WTC11 (cell line): Measurements from ENCODE around the gene ZNF417. TPM values are rescaled to one million over a fixed set of nuclear protein-coding genes. Genes with fewer than 3 reads are reported as not detected.
"Not testable (repeated sequence)": the region's sequence is repeated elsewhere in the genome, so short reads cannot be mapped to it uniquely, and the experiment has no call there.

Experiments
- ATAC-seq: fragments of 200-7000 bp; cut with Tn5 transposase; 2 replicates; pipeline ENCODE4 v1.10.0; 2021; ENCODE audit warnings: mild to moderate bottlenecking, moderate library complexity
- Bru-seq: library from RNA; stranded (reverse); fragments of 400-500 nt; gene quantifications from one replicate; lab custom pipeline; 2021; lab: Mats Ljungman, UMichigan
- CTCF ChIA-PET: fragments of 300-600 bp; sonication (Branson Sonifier 250); formaldehyde crosslinking; loops from one replicate; lab custom pipeline; 2021; ENCODE audit warnings: antibody characterized with exemption; lab: Charles Lee
- POLR2A ChIA-PET: fragments of 350-600 bp; sonication (Branson Sonifier 250); formaldehyde crosslinking; loops from one replicate; lab custom pipeline; 2021; ENCODE audit warnings: antibody characterized with exemption; lab: Charles Lee
- DNase-seq: peaks from one replicate; pipeline ENCODE4 v3.0.0; 2021; ENCODE audit warnings: low spot score
- H3K27ac Mint-ChIP-seq: 2 replicates; pipeline ENCODE4 v1.8.0; 2021; ENCODE audit warnings: mixed read lengths
- H3K27me3 Mint-ChIP-seq: 2 replicates; pipeline ENCODE4 v1.8.0; 2021; ENCODE audit warnings: low read depth, mild to moderate bottlenecking, moderate library complexity, mixed read lengths
- H3K36me3 Mint-ChIP-seq: 2 replicates; pipeline ENCODE4 v1.8.0; 2021; ENCODE audit warnings: mixed read lengths
- H3K4me1 Mint-ChIP-seq: 2 replicates; pipeline ENCODE4 v1.8.0; 2022; ENCODE audit warnings: mixed read lengths
- H3K4me3 Mint-ChIP-seq: 2 replicates; pipeline ENCODE4 v1.8.0; 2021; ENCODE audit warnings: mild to moderate bottlenecking, moderate library complexity, mixed read lengths
- H3K9me3 Mint-ChIP-seq: 2 replicates; pipeline ENCODE4 v1.8.0; 2021; ENCODE audit warnings: mixed read lengths
- ARID4B ChIP-seq: sonication (generic); formaldehyde crosslinking; IDR thresholded peaks from 2 replicates; pipeline ENCODE4 v1.8.0; 2023; ENCODE audit warnings: missing genetic modification reagents, mild to moderate bottlenecking, borderline replicate concordance
- CREM ChIP-seq: sonication (generic); formaldehyde crosslinking; IDR thresholded peaks from 2 replicates; pipeline ENCODE4 v1.8.1; 2022; ENCODE audit warnings: mild to moderate bottlenecking, missing genetic modification reagents, moderate library complexity
- E2F4 ChIP-seq: sonication (generic); formaldehyde crosslinking; IDR thresholded peaks from 2 replicates; pipeline ENCODE4 v1.8.1; 2022; ENCODE audit warnings: low read depth, mild to moderate bottlenecking, moderate library complexity, missing genetic modification reagents, borderline replicate concordance
- E2F5 ChIP-seq: sonication (generic); formaldehyde crosslinking; IDR thresholded peaks from 2 replicates; pipeline ENCODE4 v1.8.1; 2022; ENCODE audit warnings: mild to moderate bottlenecking, moderate library complexity, missing genetic modification reagents
- ERG ChIP-seq: fragments of 250-450 bp; sonication (Bioruptor Pico); IDR thresholded peaks from 2 replicates; pipeline ENCODE4 v1.8.0; 2021; ENCODE audit warnings: mild to moderate bottlenecking
- ETV6 ChIP-seq: sonication (generic); formaldehyde crosslinking; IDR thresholded peaks from 2 replicates; pipeline ENCODE4 v1.8.1; 2022; ENCODE audit warnings: mild to moderate bottlenecking, missing genetic modification reagents
- FOXK1 ChIP-seq: sonication (generic); formaldehyde crosslinking; IDR thresholded peaks from 2 replicates; pipeline ENCODE4 v1.8.0; 2022; ENCODE audit warnings: mild to moderate bottlenecking, moderate library complexity, missing genetic modification reagents
- GABPB1 ChIP-seq: sonication (generic); formaldehyde crosslinking; IDR thresholded peaks from 2 replicates; pipeline ENCODE4 v1.8.1; 2023; ENCODE audit warnings: mild to moderate bottlenecking, missing genetic modification reagents
- HMGXB4 ChIP-seq: sonication (generic); formaldehyde crosslinking; IDR thresholded peaks from 2 replicates; pipeline ENCODE4 v1.8.1; 2023; ENCODE audit warnings: mild to moderate bottlenecking, moderate library complexity, missing genetic modification reagents
- MAX ChIP-seq: sonication (generic); formaldehyde crosslinking; IDR thresholded peaks from 2 replicates; pipeline ENCODE4 v1.8.0; 2022; ENCODE audit warnings: mild to moderate bottlenecking, missing genetic modification reagents
- NFYB ChIP-seq: sonication (generic); formaldehyde crosslinking; conservative IDR thresholded peaks from 2 replicates; pipeline ENCODE4 v1.8.0; 2022; ENCODE audit warnings: low read depth, missing genetic modification reagents
- PRRX2 ChIP-seq: fragments of 250-450 bp; sonication (Bioruptor Pico); IDR thresholded peaks from 2 replicates; pipeline ENCODE4 v1.8.0; 2021; ENCODE audit warnings: mild to moderate bottlenecking
- SP1 ChIP-seq: sonication (generic); formaldehyde crosslinking; conservative IDR thresholded peaks from 2 replicates; pipeline ENCODE4 v1.8.1; 2022; ENCODE audit warnings: missing genetic modification reagents
- TEAD1 ChIP-seq: sonication (generic); formaldehyde crosslinking; IDR thresholded peaks from 2 replicates; pipeline ENCODE4 v1.8.0; 2022; ENCODE audit warnings: mild to moderate bottlenecking, missing genetic modification reagents
- USF1 ChIP-seq: sonication (generic); formaldehyde crosslinking; IDR thresholded peaks from 2 replicates; pipeline ENCODE4 v1.8.0; 2022; ENCODE audit warnings: mild to moderate bottlenecking, missing genetic modification reagents
- USF2 ChIP-seq: sonication (generic); formaldehyde crosslinking; IDR thresholded peaks from 2 replicates; pipeline ENCODE4 v1.8.1; 2023; ENCODE audit warnings: mild to moderate bottlenecking, missing genetic modification reagents, moderate library complexity
- long read RNA-seq, 3 experiments: library from RNA in 1 of 3; library from capped mRNA in 1 of 3; library from polyadenylated mRNA in 1 of 3; unstranded in 2 of 3; stranded (forward) in 1 of 3; transcript quantifications; one replicate each; pipeline ENCODE4 v2.0.0, GENCODE V29; 2021
- total RNA-seq: library from RNA; stranded (reverse); gene quantifications from 3 replicates; pipeline ENCODE4 v1.2.3, GENCODE V29; 2021

ZNF417 gene
- total RNA-seq (21.4 to 22.6 TPM (median 21.5 TPM) in 3 replicates), Bru-seq, nascent RNA (percentile 93 among the genes with signal in this experiment)
- long read RNA-seq, experiment 1, partial matches to known transcripts, result 0 of 7 reads
- long read RNA-seq, experiment 1, other reads (novel, unspliced or antisense), result 1 of 7 reads
- long read RNA-seq, experiment 2, partial matches to known transcripts, result 0 of 4 reads
- long read RNA-seq, experiment 2, other reads (novel, unspliced or antisense), result 4 of 4 reads
- long read RNA-seq, experiment 3, partial matches to known transcripts, result 0 of 1 reads
- long read RNA-seq, experiment 3, other reads (novel, unspliced or antisense), result 1 of 1 reads

- Mint-ChIP-seq H3K4me1 (peaks cover 15% of the 10 kb centered on the region), H3K27ac (peak within 1 kb of the TSS; percentile 91), H3K36me3 (peaks cover 41% of the 10 kb centered on the region), H3K4me3 (peak within 1 kb of the TSS; percentile 93)
- DNase-seq (peak; percentile 93), ATAC-seq (peak; percentile 96)
- H3K9me3 Mint-ChIP-seq, H3K27me3 Mint-ChIP-seq: not testable (repeated sequence)
- TF ChIP-seq NFYB (CRISPR knock-in tag), result peak; percentile 75
- TF ChIP-seq SP1 (CRISPR knock-in tag), result peak; percentile 65; the same call in 1 of the 2 replicates
- peak; percentile 66 for TF ChIP-seq USF2 (CRISPR knock-in tag)
- 0 out of 2 replicates have a peak, but pooled peaks have one; percentile 17 for TF ChIP-seq ARID4B (CRISPR knock-in tag)
- 0 out of 2 replicates have a peak, but pooled peaks have one; percentile 52 for TF ChIP-seq ETV6 (CRISPR knock-in tag)
- peak; percentile 63; the same call in 1 of the 2 replicates for TF ChIP-seq E2F4 (CRISPR knock-in tag)
- peak; percentile 74 for TF ChIP-seq MAX
- peak; percentile 71; the same call in 1 of the 2 replicates for TF ChIP-seq TEAD1
- peak; percentile 86 for TF ChIP-seq FOXK1 (CRISPR knock-in tag)
- TF ChIP-seq PRRX2, result peak; percentile 89
- 0 out of 2 replicates have a peak, but pooled peaks have one; percentile 82 for TF ChIP-seq ERG
- TF ChIP-seq USF1 (CRISPR knock-in tag), result peak; percentile 55
- peak; percentile 97 for TF ChIP-seq E2F5 (CRISPR knock-in tag)
- peak; percentile 58; the same call in 1 of the 2 replicates for TF ChIP-seq HMGXB4
- TF ChIP-seq CREM (CRISPR knock-in tag), result peak; percentile 86
- TF ChIP-seq GABPB1 (CRISPR knock-in tag), result peak; percentile 69
- CTCF ChIA-PET, result interaction anchor here (0.6 to 1.5 kb wide), 14 partner anchors 12 to 241 kb away, joined by 3 to 7 read pairs (median 3); partner anchors contain the start of genes ZNF135, ZNF418, ZNF776 and ZNF814
- POLR2A ChIA-PET, result interaction anchor here (0.5 to 1.9 kb wide), 9 partner anchors 15 to 362 kb away, joined by 3 to 10 read pairs (median 5); partner anchors contain the start of genes ZNF154, ZNF418, ZNF606 and ZNF8
Observed at GRCh38 chr19:57916168-57916995, at the start of gene ZNF417. ZNF417 (minus strand) TSS chr19:57916592; CDS start chr19:57916411, 181 bp downstream.
